K562 (cell line): ENCODE measurements around the gene CNNM2. TPM values are rescaled to one million over a fixed set of nuclear protein-coding genes. Genes with fewer than 3 reads are reported as not detected.
A peak's percentile ranks its signal among the peaks of the same experiment; 100 is the strongest.

Experiments
- ATAC-seq: fragments of 200-7000 bp; cut with Tn5 transposase; 3 replicates; pipeline ENCODE4 v1.9.1; 2020; ENCODE audit warnings: moderate library complexity
- BruUV-seq: library from RNA; stranded (reverse); fragments of 400-500 nt; replicated peaks from 2 replicates; lab custom pipeline; 2021; lab: Mats Ljungman, UMichigan
- CTCF ChIA-PET: fragments of 300-600 bp; formaldehyde crosslinking; extraction: SDS; loops from one replicate; lab custom pipeline; 2021; ENCODE audit warnings: low intra/inter-chr PET ratio; lab: Yijun Ruan, JAX
- POLR2A ChIA-PET: fragments of 300-600, 350-650 bp; sonication (Branson Sonifier 250); formaldehyde crosslinking; extraction: SDS; loops from one replicate; lab custom pipeline; 2021; ENCODE audit warnings: antibody characterized with exemption, inconsistent platforms; lab: Yijun Ruan, JAX
- DNase-seq, 4 experiments: peaks; one replicate each; pipeline versions ENCODE4 v3.0.0 to v3.0.0-alpha.2; 2011 to 2018; ENCODE audit warnings: low spot score in 3 of 4, mixed read lengths in 3 of 4; ENCODE audit errors: extremely low read depth in 1 of 4
- FAIRE-seq: peaks from 2 replicates; lab custom pipeline; 2011; peaks lifted over from hg19 to GRCh38; lab: Jason Lieb, UNC
- H2AFZ ChIP-seq: 2 replicates; pipeline ENCODE4 v1.6.0; 2011; ENCODE audit warnings: low read depth, low read length, control low read depth, inconsistent platforms
- H3K27ac ChIP-seq: fragments of 200-600 bp; 3 replicates; pipeline ENCODE4 v1.8.0; 2011; ENCODE audit warnings: low read depth, mild to moderate bottlenecking, control low read depth, inconsistent platforms, low read length, moderate library complexity, mixed read lengths; ENCODE audit errors: extremely low read depth
- H3K27me3 ChIP-seq, 2 experiments: fragments of 300-600 bp in 1 of 2; 2 replicates in 1 of 2; 3 replicates in 1 of 2; pipeline versions ENCODE4 v1.6.0 to v1.8.0; 2011; ENCODE audit warnings: inconsistent platforms in 2 of 2, low read length in 2 of 2, mild to moderate bottlenecking in 1 of 2, mixed read lengths in 1 of 2, moderate library complexity in 1 of 2; ENCODE audit not compliant: control insufficient read depth in 2 of 2, insufficient read depth in 2 of 2
- H3K36me3 ChIP-seq: fragments of 300-600 bp; 3 replicates; pipeline ENCODE4 v1.8.0; 2011; ENCODE audit warnings: mild to moderate bottlenecking, low read length, inconsistent platforms; ENCODE audit not compliant: control insufficient read depth, insufficient read depth
- H3K4me1 ChIP-seq, 2 experiments: fragments of 200-600 bp in 1 of 2; replicated peaks in 1 of 2; 2 replicates in 1 of 2; 3 replicates in 1 of 2; pipeline versions ENCODE4 v1.5.1 to v1.8.0; 2011; ENCODE audit warnings: inconsistent platforms in 2 of 2, low read length in 2 of 2, mild to moderate bottlenecking in 1 of 2, mixed read lengths in 1 of 2, moderate library complexity in 1 of 2; ENCODE audit not compliant: control insufficient read depth in 2 of 2, insufficient read depth in 2 of 2
- H3K4me2 ChIP-seq: 2 replicates; pipeline ENCODE4 v1.6.1; 2011; ENCODE audit warnings: low read length, control low read depth, inconsistent platforms, mixed read lengths; ENCODE audit not compliant: insufficient read depth
- H3K4me3 ChIP-seq: fragments of 200-600 bp; sonication (generic), shearing (Covaris generic); 2 replicates; pipeline ENCODE4 v1.5.1; 2016; ENCODE audit warnings: control low read depth, inconsistent platforms
- H3K79me2 ChIP-seq: fragments of 200-600 bp; 3 replicates; pipeline ENCODE4 v1.8.0; 2011; ENCODE audit warnings: low read length, inconsistent platforms; ENCODE audit not compliant: control insufficient read depth, insufficient read depth
- H3K9ac ChIP-seq, 2 experiments: 2 replicates each; pipeline versions ENCODE4 v1.6.0 to v1.6.1; 2011; ENCODE audit warnings: low read depth in 2 of 2, low read length in 2 of 2, control low read depth in 1 of 2, inconsistent platforms in 1 of 2, mild to moderate bottlenecking in 1 of 2, mixed read lengths in 1 of 2; ENCODE audit not compliant: insufficient read depth in 1 of 2
- H3K9me1 ChIP-seq: one replicate; pipeline ENCODE4 v1.6.0; 2011; ENCODE audit warnings: inconsistent platforms, mild to moderate bottlenecking, low read length, moderate library complexity; ENCODE audit not compliant: control insufficient read depth, insufficient read depth
- H3K9me3 ChIP-seq: replicated peaks from 2 replicates; pipeline ENCODE4 v1.5.1; 2011; ENCODE audit warnings: low read depth, low read length, inconsistent platforms; ENCODE audit not compliant: control insufficient read depth, insufficient read depth
- H4K20me1 ChIP-seq: replicated peaks from 2 replicates; pipeline ENCODE4 v1.6.1; 2011; ENCODE audit warnings: low read length, inconsistent platforms, mixed read lengths; ENCODE audit not compliant: control insufficient read depth, insufficient read depth
- ARID1B ChIP-seq: fragments of 450-650 bp; IDR thresholded peaks from 2 replicates; pipeline ENCODE4 v1.6.1; 2016; ENCODE audit warnings: antibody characterized with exemption, mild to moderate bottlenecking, inconsistent platforms
- CBFA2T3 ChIP-seq: fragments of 450-650 bp; IDR thresholded peaks from 2 replicates; pipeline ENCODE4 v1.6.1; 2017
- DPF2 ChIP-seq: fragments of 450-650 bp; IDR thresholded peaks from 2 replicates; pipeline ENCODE4 v1.6.1; 2016
- GATA2 ChIP-seq: sonication (generic); formaldehyde crosslinking; IDR thresholded peaks from 2 replicates; pipeline ENCODE4 v1.4.0; 2020; ENCODE audit warnings: mild to moderate bottlenecking, missing genetic modification reagents
- HCFC1 ChIP-seq: IDR thresholded peaks from 2 replicates; pipeline ENCODE4 v1.6.1; 2012; ENCODE audit warnings: low read depth, low read length, improper control_type of control experiment
- HDAC1 ChIP-seq, 2 experiments: fragments of 450-650 bp; IDR thresholded peaks; 2 replicates each; pipeline ENCODE4 v1.6.1; 2016 to 2017; ENCODE audit warnings: inconsistent platforms in 1 of 2, mild to moderate bottlenecking in 1 of 2, moderate library complexity in 1 of 2
- ILF3 ChIP-seq: fragments of 450-650 bp; IDR thresholded peaks from 2 replicates; pipeline ENCODE4 v1.6.1; 2018; ENCODE audit warnings: antibody characterized with exemption, mild to moderate bottlenecking, moderate library complexity, borderline replicate concordance
- IRF9 ChIP-seq: fragments of 450-650 bp; IDR thresholded peaks from 2 replicates; pipeline ENCODE4 v1.6.1; 2016; ENCODE audit warnings: missing biosample characterization, missing genetic modification characterization
- L3MBTL2 ChIP-seq: fragments of 450-650 bp; IDR thresholded peaks from 2 replicates; pipeline ENCODE4 v1.6.1; 2016; ENCODE audit warnings: mild to moderate bottlenecking, moderate library complexity
- NCOR1 ChIP-seq: fragments of 450-650 bp; IDR thresholded peaks from 2 replicates; pipeline ENCODE4 v1.6.1; 2016; ENCODE audit warnings: mild to moderate bottlenecking, moderate library complexity
- NFXL1 ChIP-seq: fragments of 450-650 bp; formaldehyde crosslinking; IDR thresholded peaks from 2 replicates; pipeline ENCODE4 v1.4.0; 2021; ENCODE audit warnings: mild to moderate bottlenecking
- PHF21A ChIP-seq: fragments of 450-650 bp; IDR thresholded peaks from 2 replicates; pipeline ENCODE4 v1.6.1; 2017; ENCODE audit warnings: low read depth, borderline replicate concordance
- PKNOX1 ChIP-seq: fragments of 450-650 bp; IDR thresholded peaks from 2 replicates; pipeline ENCODE4 v1.6.1; 2016
- PRPF4 ChIP-seq: fragments of 200-400 bp; formaldehyde crosslinking; IDR thresholded peaks from one replicate; pipeline ENCODE4 v1.6.1; 2017; ENCODE audit warnings: low read length, low read depth, mild to moderate bottlenecking; ENCODE audit not compliant: insufficient read depth, poor library complexity, severe bottlenecking
- SMARCA4 ChIP-seq: fragments of 450-650 bp; IDR thresholded peaks from 2 replicates; pipeline ENCODE4 v1.6.1; 2016
- TEAD4 ChIP-seq, 2 experiments: sonication (generic) in 1 of 2; formaldehyde crosslinking in 1 of 2; IDR thresholded peaks; 2 replicates each; pipeline versions ENCODE4 v1.6.1 to v1.8.0; 2012 to 2022; ENCODE audit warnings: borderline replicate concordance in 1 of 2, inconsistent platforms in 1 of 2, low read length in 1 of 2, mild to moderate bottlenecking in 1 of 2, missing genetic modification reagents in 1 of 2
- ZEB2 ChIP-seq: fragments of 450-650 bp; IDR thresholded peaks from 2 replicates; pipeline ENCODE4 v1.6.1; 2016
- ZNF707 ChIP-seq: fragments of 250-450 bp; sonication (Bioruptor Pico); conservative IDR thresholded peaks from 2 replicates; pipeline ENCODE4 v1.8.0; 2022; ENCODE audit warnings: inconsistent platforms, mild to moderate bottlenecking, moderate library complexity
- WGBS: fragments of 100-300 bp; shearing (Covaris generic); methylation state at CpG from one replicate; pipeline ENCODE4 v1.1.6; 2016; ENCODE audit warnings: low coverage, mixed read lengths; ENCODE audit not compliant: insufficient coverage; ENCODE audit errors: missing lambda C conversion rate; 5-methylcytosine and 5-hydroxymethylcytosine counted together
- in situ Hi-C: fragments of 300-500 bp; cut with MboI; formaldehyde crosslinking; loops from 4 replicates; pipeline ENCODE4 v1.15.0; 2018; ENCODE audit warnings: inconsistent platforms, mixed read lengths
- intact Hi-C: fragments of 100-400 bp; cut with micrococcal nuclease; formaldehyde crosslinking; loops from 2 replicates; pipeline ENCODE4 v1.14.2; 2022
- polyA plus RNA-seq, 8 experiments: library from polyadenylated mRNA; depleted of rRNA in 4 of 8; stranded (reverse) in 5 of 8; unstranded in 3 of 8; fragments of >200 nt; fragmentation: Nextera tagmentation in 2 of 8; fragmentation: Illumina TruSeq in 1 of 8; extraction: Ambion mirVana in 2 of 8; extraction: Trizol in 1 of 8; gene quantifications; 2 replicates each; pipeline versions ENCODE4 v1.2.1 to v1.2.3, GENCODE V29; 2011 to 2014; ENCODE audit warnings: inconsistent platforms in 1 of 8, missing spikeins in 1 of 8
- total RNA-seq, 7 experiments: library from RNA; depleted of rRNA in 6 of 7; stranded (reverse); fragments of >200 nt in 6 of 7; fragmentation: Illumina TruSeq in 2 of 7; extraction: Trizol in 2 of 7; gene quantifications; 2 replicates each; pipeline versions ENCODE4 v1.2.1 to v1.2.3, GENCODE V29; 2011 to 2021; ENCODE audit warnings: low replicate concordance in 1 of 7

CNNM2 gene
- total and polyA plus RNA-seq, 9 of the 15 experiments (the other 6 are each of a cell fraction or from before 2014, with no cell fraction given), result 0.21 to 5.0 (median 1.3) TPM

- FAIRE-seq (peak; percentile 77), DNase-seq (peak in 3 of 4 experiments; percentile 17 to 29 (median 20)), ATAC-seq (peak; percentile 36; the same call in 2 of the 3 replicates)
- ChIA-PET CTCF (no interaction called here), POLR2A (interaction anchor here (0.7 to 1.2 kb wide), 2 partner anchors 11 to 13 kb away, joined by 3 to 5 read pairs; no protein-coding TSS in a partner anchor)
- no peaks in the 10 kb centered on the region for H3K79me2 ChIP-seq
- H3K4me1 ChIP-seq, result peaks cover 7 to 14% of the 10 kb centered on the region in 2 experiments
- in situ Hi-C loops, result no loop called here
- WGBS, result 16% methylated on average over 4 of the region's 4 CpGs
- no peaks in the 10 kb centered on the region for H3K27me3 ChIP-seq
- TF ChIP-seq ILF3 (no peak), HDAC1 (IDR thresholded peaks at IDR 0.05) (peak in 1 of 2 experiments; percentile 20; a peak in 1 of 4 replicates), NCOR1 (0 out of 2 replicates have a peak, but pooled peaks have one; percentile 10), PHF21A (no peak), ZNF707 (CRISPR knock-in tag) (no peak), ARID1B (peak; percentile 48; the same call in 1 of the 2 replicates), GATA2 (CRISPR knock-in tag) (peak; percentile 28; the same call in 1 of the 2 replicates), IRF9 (tag) (no peak), PKNOX1 (peak; percentile 31), ZEB2 (0 out of 2 replicates have a peak, but pooled peaks have one; percentile 19), NFXL1 (CRISPR knock-in tag) (no peak), SMARCA4 (0 out of 2 replicates have a peak, but pooled peaks have one; percentile 19), PRPF4 (no peak), HCFC1 (no peak), TEAD4 (IDR thresholded peaks at IDR 0.05; ENCODE audit: low read length) (0 out of 2 replicates have a peak, but pooled peaks have one; percentile 24), TEAD4 (CRISPR knock-in tag; IDR thresholded peaks at IDR 0.05; ENCODE audit: borderline replicate concordance) (no peak), CBFA2T3 (peak; percentile 58), L3MBTL2 (0 out of 2 replicates have a peak, but pooled peaks have one; percentile 18), DPF2 (peak; percentile 50; the same call in 1 of the 2 replicates)
- BruUV-seq, result no TSS peak
- H4K20me1 ChIP-seq, result no peaks in the 10 kb centered on the region
- H3K4me3 ChIP-seq, result no peak overlapping the region
- H3K36me3 ChIP-seq, result no peaks in the 10 kb centered on the region
- H3K27ac ChIP-seq, result no peak overlapping the region
- H3K9me1 ChIP-seq, result no peaks in the 10 kb centered on the region
- no peaks in the 10 kb centered on the region for H3K9me3 ChIP-seq
- H3K4me2 ChIP-seq, result peak overlapping the region; percentile 49
- intact Hi-C loops, result no loop called here
- H2AFZ ChIP-seq, result no peak overlapping the region
- H3K9ac ChIP-seq, result no peak overlapping the region
Observed at GRCh38 chr10:102948176-102948575, 30.1 kb downstream of the CNNM2 start.
